Caco-2 (cell line): ENCODE results near the gene FAM13A. TPM values are rescaled to one million over a fixed set of nuclear protein-coding genes. Genes with fewer than 3 reads are reported as not detected.

Experiments
- BruUV-seq: library from RNA; stranded (reverse); fragments of 400-500 nt; replicated peaks from 2 replicates; lab custom pipeline; 2021; lab: Mats Ljungman, UMichigan
- CTCF ChIA-PET: fragments of 300-600 bp; sonication (Branson Sonifier 250); formaldehyde crosslinking; loops from one replicate; lab custom pipeline; 2022; ENCODE audit warnings: antibody characterized with exemption; lab: Charles Lee
- POLR2A ChIA-PET: fragments of 300-600 bp; sonication (Branson Sonifier 250); formaldehyde crosslinking; loops from one replicate; lab custom pipeline; 2022; ENCODE audit warnings: antibody characterized with exemption; lab: Charles Lee
- DNase-seq, 2 experiments: peaks; one replicate each; pipeline versions ENCODE4 v3.0.0 to v3.0.0-alpha.2; 2020 to 2022
- H3K27me3 ChIP-seq: replicated peaks from 2 replicates; pipeline ENCODE4 v1.6.0; 2011; ENCODE audit warnings: low read length; ENCODE audit not compliant: control insufficient read depth, insufficient read depth
- H3K36me3 ChIP-seq: 2 replicates; pipeline ENCODE4 v1.5.1; 2011; ENCODE audit warnings: low read length; ENCODE audit not compliant: control insufficient read depth, insufficient read depth
- H3K4me1 ChIP-seq: fragments of 250-450 bp; sonication (Bioruptor Pico); 2 replicates; pipeline ENCODE4 v1.5.1; 2020; ENCODE audit warnings: mild to moderate bottlenecking
- H3K4me3 ChIP-seq: 2 replicates; pipeline ENCODE4 v1.5.1; 2011; ENCODE audit warnings: low read depth, mild to moderate bottlenecking, control low read depth, low read length
- H3K9me3 ChIP-seq: fragments of 250-450 bp; sonication (Bioruptor Pico); 2 replicates; pipeline ENCODE4 v1.5.1; 2020; ENCODE audit warnings: mild to moderate bottlenecking, moderate library complexity
- H3K27ac Mint-ChIP-seq: one replicate; pipeline ENCODE4 v1.8.0; 2022; ENCODE audit warnings: mixed read lengths; ENCODE audit not compliant: unreplicated experiment
- H3K27me3 Mint-ChIP-seq: one replicate; pipeline ENCODE4 v1.8.0; 2022; ENCODE audit warnings: mixed read lengths; ENCODE audit not compliant: insufficient read depth, unreplicated experiment
- H3K36me3 Mint-ChIP-seq: one replicate; pipeline ENCODE4 v1.8.0; 2022; ENCODE audit warnings: mild to moderate bottlenecking, mixed read lengths; ENCODE audit not compliant: insufficient read depth, unreplicated experiment
- H3K4me1 Mint-ChIP-seq: one replicate; pipeline ENCODE4 v1.8.0; 2022; ENCODE audit warnings: low read depth, mixed read lengths; ENCODE audit not compliant: unreplicated experiment
- H3K4me3 Mint-ChIP-seq: one replicate; pipeline ENCODE4 v1.8.0; 2022; ENCODE audit warnings: mild to moderate bottlenecking, moderate library complexity, mixed read lengths; ENCODE audit not compliant: unreplicated experiment
- H3K9me3 Mint-ChIP-seq: one replicate; pipeline ENCODE4 v1.8.0; 2022; ENCODE audit warnings: mixed read lengths; ENCODE audit not compliant: unreplicated experiment
- CTCF ChIP-seq, 2 experiments: fragments of 200-600 bp in 1 of 2; IDR thresholded peaks; 1 replicate in 1 of 2; 2 replicates in 1 of 2; pipeline versions ENCODE4 v1.5.1 to v1.8.0; 2011 to 2022; ENCODE audit warnings: antibody characterized with exemption in 1 of 2, control low read depth in 1 of 2, inconsistent platforms in 1 of 2, low read depth in 1 of 2, low read length in 1 of 2, mild to moderate bottlenecking in 1 of 2, moderate library complexity in 1 of 2; ENCODE audit not compliant: insufficient read depth in 1 of 2, severe bottlenecking in 1 of 2, unreplicated experiment in 1 of 2
- intact Hi-C: fragments of 100-400 bp; cut with micrococcal nuclease; formaldehyde crosslinking; loops from one replicate; pipeline ENCODE4 v1.10.0; 2022; ENCODE audit not compliant: unreplicated experiment
- total RNA-seq: library from RNA; stranded (reverse); gene quantifications from 2 replicates; pipeline ENCODE4 v1.2.3, GENCODE V29; 2022

Gene FAM13A
- total RNA-seq, 1 experiment from 2014 or later: 11.0 TPM

GRCh38 chr4:88865466-88865865 lies 191.5 kb downstream of the FAM13A start:
- Mint-ChIP-seq H3K36me3 (no peaks in the 10 kb centered on the region), H3K4me3 (no peak overlapping the region), H3K27me3 (no peaks in the 10 kb centered on the region), H3K27ac (no peak overlapping the region), H3K4me1 (no peaks in the 10 kb centered on the region), H3K9me3 (no peaks in the 10 kb centered on the region)
- no peak for TF ChIP-seq CTCF (IDR thresholded peaks at IDR 0.05; ENCODE audit: insufficient read depth in 1 of 2, low read depth in 1 of 2, low read length in 1 of 2, severe bottlenecking in 1 of 2, unreplicated experiment in 1 of 2)
- H3K9me3 ChIP-seq: no peaks in the 10 kb centered on the region
- no peaks in the 10 kb centered on the region for H3K27me3 ChIP-seq
- CTCF ChIA-PET: no interaction called here
- no peak overlapping the region for H3K4me3 ChIP-seq
- POLR2A ChIA-PET: no interaction called here
- BruUV-seq: no TSS peak
- intact Hi-C loops: no loop called here
- H3K36me3 ChIP-seq: no peaks in the 10 kb centered on the region
- no peaks in the 10 kb centered on the region for H3K4me1 ChIP-seq
- DNase-seq: no peak

GRCh38 chr4:88865046-88865445 lies 191.9 kb downstream of the FAM13A start:
- ChIA-PET POLR2A (no interaction called here), CTCF (no interaction called here)
- Histone ChIP-seq H3K9me3 (no peaks in the 10 kb centered on the region), H3K4me1 (no peaks in the 10 kb centered on the region), H3K27me3 (no peaks in the 10 kb centered on the region), H3K4me3 (no peak overlapping the region), H3K36me3 (no peaks in the 10 kb centered on the region)
- H3K9me3 Mint-ChIP-seq: no peaks in the 10 kb centered on the region
- no peak overlapping the region for H3K27ac Mint-ChIP-seq
- no peak for DNase-seq
- intact Hi-C loops: no loop called here
- no peaks in the 10 kb centered on the region for H3K4me1 Mint-ChIP-seq
- no peak overlapping the region for H3K4me3 Mint-ChIP-seq
- BruUV-seq: no TSS peak
- TF ChIP-seq CTCF (IDR thresholded peaks at IDR 0.05; ENCODE audit: insufficient read depth in 1 of 2, low read depth in 1 of 2, low read length in 1 of 2, severe bottlenecking in 1 of 2, unreplicated experiment in 1 of 2): no peak
- H3K27me3 Mint-ChIP-seq: no peaks in the 10 kb centered on the region
- no peaks in the 10 kb centered on the region for H3K36me3 Mint-ChIP-seq

GRCh38 chr4:88860586-88860985 lies 196.4 kb downstream of the FAM13A start:
- H3K9me3 ChIP-seq: no peaks in the 10 kb centered on the region
- BruUV-seq: no TSS peak
- H3K4me1 ChIP-seq: no peaks in the 10 kb centered on the region
- POLR2A ChIA-PET: no interaction called here
- Mint-ChIP-seq H3K9me3 (no peaks in the 10 kb centered on the region), H3K4me1 (no peaks in the 10 kb centered on the region), H3K4me3 (no peak overlapping the region), H3K27me3 (no peaks in the 10 kb centered on the region), H3K36me3 (no peaks in the 10 kb centered on the region), H3K27ac (no peak overlapping the region)
- H3K4me3 ChIP-seq: no peak overlapping the region
- CTCF ChIA-PET: no interaction called here
- intact Hi-C loops: no loop called here
- TF ChIP-seq CTCF (IDR thresholded peaks at IDR 0.05; ENCODE audit: insufficient read depth in 1 of 2, low read depth in 1 of 2, low read length in 1 of 2, severe bottlenecking in 1 of 2, unreplicated experiment in 1 of 2): no peak
- no peaks in the 10 kb centered on the region for H3K27me3 ChIP-seq
- DNase-seq: no peak
- no peaks in the 10 kb centered on the region for H3K36me3 ChIP-seq
